GM23338 (cell line): Measurements from ENCODE around the gene AFF3. TPM values are rescaled to one million over a fixed set of nuclear protein-coding genes. Genes with fewer than 3 reads are reported as not detected.

ENCODE experiments used
- ATAC-seq: fragments of 200-7000 bp; cut with Tn5 transposase; 3 replicates; pipeline ENCODE4 v1.9.1; 2020
- DNase-seq: peaks from one replicate; pipeline ENCODE4 v3.0.0-alpha.2; 2015; ENCODE audit warnings: low spot score
- H2AFZ ChIP-seq: fragments of 200-600 bp; sonication (generic); 2 replicates; pipeline ENCODE4 v1.8.0; 2016; ENCODE audit warnings: antibody characterized with exemption, mild to moderate bottlenecking, moderate library complexity
- H3F3A ChIP-seq: fragments of 200-600 bp; sonication (generic); replicated peaks from 2 replicates; pipeline ENCODE4 v1.8.0; 2017; ENCODE audit warnings: antibody characterized with exemption, mixed run types, low read depth
- H3K27ac ChIP-seq: fragments of 200-600 bp; sonication (generic); 2 replicates; pipeline ENCODE4 v1.6.1; 2016; ENCODE audit warnings: low read depth
- H3K27me3 ChIP-seq: fragments of 200-600 bp; sonication (generic); 2 replicates; pipeline ENCODE4 v1.8.0; 2016; ENCODE audit warnings: mild to moderate bottlenecking, mixed run types, moderate library complexity; ENCODE audit not compliant: insufficient read depth
- H3K36me3 ChIP-seq: fragments of 200-600 bp; sonication (generic); 2 replicates; pipeline ENCODE4 v1.8.0; 2016; ENCODE audit warnings: mild to moderate bottlenecking; ENCODE audit not compliant: insufficient read depth
- H3K4me1 ChIP-seq: fragments of 200-600 bp; sonication (generic); 2 replicates; pipeline ENCODE4 v1.8.0; 2016; ENCODE audit warnings: mild to moderate bottlenecking, moderate library complexity; ENCODE audit not compliant: insufficient read depth
- H3K4me2 ChIP-seq: fragments of 200-600 bp; sonication (generic); 2 replicates; pipeline ENCODE4 v1.7.1; 2017; ENCODE audit warnings: mixed run types
- H3K4me3 ChIP-seq: fragments of 200-600 bp; sonication (generic); 2 replicates; pipeline ENCODE4 v1.6.1; 2016; ENCODE audit warnings: mixed run types
- H3K79me2 ChIP-seq: fragments of 200-600 bp; sonication (generic); replicated peaks from 2 replicates; pipeline ENCODE4 v1.8.0; 2017; ENCODE audit warnings: mild to moderate bottlenecking; ENCODE audit not compliant: insufficient read depth
- H3K9me2 ChIP-seq: fragments of 200-600 bp; sonication (generic); 2 replicates; pipeline ENCODE4 v1.8.0; 2017; ENCODE audit not compliant: insufficient read depth
- H4K20me1 ChIP-seq: fragments of 200-600 bp; sonication (generic); replicated peaks from 2 replicates; pipeline ENCODE4 v1.8.0; 2017; ENCODE audit warnings: mild to moderate bottlenecking; ENCODE audit not compliant: insufficient read depth
- H3K27ac Mint-ChIP-seq: 2 replicates; pipeline ENCODE4 v1.8.0; 2020; ENCODE audit warnings: inconsistent platforms, mild to moderate bottlenecking, moderate library complexity, mixed read lengths
- H3K27me3 Mint-ChIP-seq: 3 replicates; pipeline ENCODE4 v1.8.0; 2022; ENCODE audit warnings: low read depth, mild to moderate bottlenecking, moderate library complexity, mixed read lengths, inconsistent platforms; ENCODE audit not compliant: insufficient read depth, poor library complexity
- H3K36me3 Mint-ChIP-seq: 3 replicates; pipeline ENCODE4 v1.8.0; 2021; ENCODE audit warnings: low read depth, mild to moderate bottlenecking, inconsistent platforms, moderate library complexity, mixed read lengths
- H3K4me1 Mint-ChIP-seq: 3 replicates; pipeline ENCODE4 v1.8.0; 2020; ENCODE audit warnings: mild to moderate bottlenecking, inconsistent platforms, mixed read lengths
- H3K4me3 Mint-ChIP-seq: 3 replicates; pipeline ENCODE4 v1.8.0; 2021; ENCODE audit warnings: moderate library complexity, mild to moderate bottlenecking, inconsistent platforms, mixed read lengths
- H3K9me3 Mint-ChIP-seq: 3 replicates; pipeline ENCODE4 v1.8.0; 2020; ENCODE audit warnings: moderate library complexity, mild to moderate bottlenecking, inconsistent platforms, mixed read lengths
- CTCF ChIP-seq, 2 experiments: fragments of 200-600 bp in 1 of 2; sonication (generic) in 1 of 2; conservative IDR thresholded peaks; 2 replicates each; pipeline versions ENCODE4 v1.5.1 to v1.6.1; 2016 to 2017; ENCODE audit warnings: antibody characterized with exemption in 2 of 2, low read depth in 2 of 2, mild to moderate bottlenecking in 2 of 2, moderate library complexity in 1 of 2
- EZH2 ChIP-seq: fragments of 200-600 bp; sonication (generic); IDR thresholded peaks from one replicate; pipeline ENCODE4 v1.8.0; 2017; ENCODE audit warnings: antibody characterized with exemption, mild to moderate bottlenecking, low read depth; ENCODE audit not compliant: unreplicated experiment
- EZH2phosphoT487 ChIP-seq: fragments of 200-600 bp; sonication (generic); IDR thresholded peaks from one replicate; pipeline ENCODE4 v1.8.1; 2018; ENCODE audit warnings: antibody characterized with exemption; ENCODE audit not compliant: unreplicated experiment
- NANOG ChIP-seq: IDR thresholded peaks from 2 replicates; pipeline ENCODE4 v1.6.1; 2016; ENCODE audit warnings: antibody characterized with exemption, borderline replicate concordance
- POLR2AphosphoS5 ChIP-seq: IDR thresholded peaks from 2 replicates; pipeline ENCODE4 v1.6.1; 2016; ENCODE audit warnings: antibody characterized with exemption, low read depth
- REST ChIP-seq: IDR thresholded peaks from one replicate; pipeline ENCODE4 v1.6.1; 2018; ENCODE audit warnings: antibody characterized with exemption; ENCODE audit not compliant: unreplicated experiment
- STAT1 ChIP-seq: IDR thresholded peaks from one replicate; pipeline ENCODE4 v1.6.1; 2016; ENCODE audit warnings: antibody characterized with exemption; ENCODE audit not compliant: unreplicated experiment
- ZNF114 ChIP-seq: fragments of 250-450 bp; sonication (Bioruptor Pico); IDR thresholded peaks from 2 replicates; pipeline ENCODE4 v1.5.0; 2020; ENCODE audit warnings: mild to moderate bottlenecking, moderate library complexity
- ZNF462 ChIP-seq: fragments of 250-450 bp; sonication (Bioruptor Pico); IDR thresholded peaks from 2 replicates; pipeline ENCODE4 v1.5.0; 2020; ENCODE audit warnings: mild to moderate bottlenecking, moderate library complexity
- polyA plus RNA-seq: library from polyadenylated mRNA; unstranded; fragments of >200 nt; fragmentation: Nextera tagmentation; extraction: Ambion mirVana; gene quantifications from 2 replicates; pipeline ENCODE4 v1.2.1, GENCODE V29; 2016
- total RNA-seq: library from RNA; depleted of rRNA; stranded (reverse); fragments of >200 nt; shearing (Covaris generic); gene quantifications from 2 replicates; pipeline ENCODE4 v1.2.3, GENCODE V29; 2014

The AFF3 gene
- total and polyA plus RNA-seq, 2 experiments from 2014 or later = 0.73 to 1.4 TPM

- Mint-ChIP-seq H3K9me3 (no peaks in the 10 kb centered on the region), H3K27me3 (peaks cover 3% of the 10 kb centered on the region), H3K4me1 (peaks cover 14% of the 10 kb centered on the region), H3K36me3 (no peaks in the 10 kb centered on the region), H3K27ac (no peak overlapping the region), H3K4me3 (no peak overlapping the region)
- Histone ChIP-seq H3K4me2 (no peak overlapping the region), H3K4me1 (peaks cover 7% of the 10 kb centered on the region; the same call in 1 of the 2 replicates), H3F3A (no peaks in the 10 kb centered on the region), H2AFZ (no peak overlapping the region), H3K36me3 (no peaks in the 10 kb centered on the region), H3K9me2 (no peaks in the 10 kb centered on the region), H3K27ac (no peak overlapping the region), H4K20me1 (no peaks in the 10 kb centered on the region), H3K4me3 (no peak overlapping the region), H3K27me3 (no peaks in the 10 kb centered on the region), H3K79me2 (no peaks in the 10 kb centered on the region)
- TF ChIP-seq EZH2phosphoT487 = no peak
- no peak for TF ChIP-seq ZNF114 (CRISPR knock-in tag)
- no peak for DNase-seq
- ATAC-seq = peak; percentile 22; the same call in 2 of the 3 replicates
Measured at GRCh38 chr2:99891428-99891780, 251.0 kb downstream of the AFF3 start.

GRCh38 chr2:99890568-99891427 is 251.6 kb downstream of the AFF3 start:
- Mint-ChIP-seq H3K9me3 (no peaks in the 10 kb centered on the region), H3K27ac (no peak overlapping the region; the same call in 1 of the 2 replicates), H3K27me3 (peaks cover 3% of the 10 kb centered on the region), H3K4me1 (peaks cover 14% of the 10 kb centered on the region), H3K4me3 (no peak overlapping the region; the same call in 2 of the 3 replicates), H3K36me3 (no peaks in the 10 kb centered on the region)
- Histone ChIP-seq H2AFZ (peak overlapping the region; percentile 56; the same call in 1 of the 2 replicates), H3K27me3 (no peaks in the 10 kb centered on the region), H3K4me3 (no peak overlapping the region), H3K27ac (no peak overlapping the region), H3F3A (no peaks in the 10 kb centered on the region), H4K20me1 (no peaks in the 10 kb centered on the region), H3K79me2 (no peaks in the 10 kb centered on the region), H3K4me1 (peaks cover 7% of the 10 kb centered on the region; the same call in 1 of the 2 replicates), H3K36me3 (no peaks in the 10 kb centered on the region), H3K4me2 (no peak overlapping the region), H3K9me2 (no peaks in the 10 kb centered on the region)
- peak; percentile 69 for ATAC-seq
- no peak for DNase-seq
- no peak for TF ChIP-seq STAT1
- TF ChIP-seq CTCF (conservative IDR thresholded peaks at IDR 0.05; ENCODE audit: low read depth in 2 of 2) = no peak
- TF ChIP-seq ZNF462 (CRISPR knock-in tag) = no peak
- no peak for TF ChIP-seq NANOG
- TF ChIP-seq ZNF114 (CRISPR knock-in tag) = no peak
- TF ChIP-seq REST = no peak
- no peak for TF ChIP-seq POLR2AphosphoS5
- no peak for TF ChIP-seq EZH2
- no peak for TF ChIP-seq EZH2phosphoT487
